H1 (cell line): ENCODE measurements around the gene FOXP2. TPM values are rescaled to one million over a fixed set of nuclear protein-coding genes. Genes with fewer than 3 reads are reported as not detected.

Experiments
- CTCF ChIA-PET: fragments of 300-600 bp; sonication (Branson Sonifier 250); formaldehyde crosslinking; loops from one replicate; lab custom pipeline; 2021; ENCODE audit not compliant: partially characterized antibody; lab: Charles Lee
- POLR2A ChIA-PET: fragments of 300-600 bp; sonication (Branson Sonifier 250); formaldehyde crosslinking; loops from one replicate; lab custom pipeline; 2021; ENCODE audit warnings: inconsistent platforms; ENCODE audit not compliant: partially characterized antibody; lab: Charles Lee
- DNase-seq, 2 experiments: peaks; one replicate each; pipeline versions ENCODE4 v3.0.0 to v3.0.0-alpha.2; 2010 to 2022; ENCODE audit warnings: low spot score in 2 of 2, low read depth in 1 of 2, mixed read lengths in 1 of 2
- FAIRE-seq: peaks from 2 replicates; lab custom pipeline; 2011; peaks lifted over from hg19 to GRCh38; lab: Jason Lieb, UNC
- H2AFZ ChIP-seq: 2 replicates; pipeline ENCODE4 v1.8.1; 2012; ENCODE audit warnings: low read length, inconsistent platforms
- H2AK5ac ChIP-seq: 2 replicates; pipeline ENCODE4 v1.6.1; 2013; ENCODE audit warnings: low read depth, low read length
- H2BK120ac ChIP-seq: replicated peaks from 2 replicates; pipeline ENCODE3; 2013; ENCODE audit warnings: low read depth, low read length, inconsistent platforms
- H2BK12ac ChIP-seq: 2 replicates; pipeline ENCODE4 v1.6.1; 2013; ENCODE audit warnings: low read depth, low read length
- H2BK15ac ChIP-seq: 2 replicates; pipeline ENCODE4 v1.6.1; 2013; ENCODE audit warnings: low read length
- H2BK20ac ChIP-seq: 2 replicates; pipeline ENCODE4 v1.6.1; 2013; ENCODE audit warnings: low read length
- H2BK5ac ChIP-seq: 2 replicates; pipeline ENCODE4 v1.6.1; 2013; ENCODE audit warnings: low read depth, low read length
- H3K14ac ChIP-seq: 2 replicates; pipeline ENCODE4 v1.6.1; 2013; ENCODE audit warnings: inconsistent platforms; ENCODE audit not compliant: insufficient read length
- H3K18ac ChIP-seq: 2 replicates; pipeline ENCODE4 v1.6.1; 2013; ENCODE audit warnings: low read length; ENCODE audit errors: extremely low read depth
- H3K23ac ChIP-seq: 2 replicates; pipeline ENCODE4 v1.6.1; 2013; ENCODE audit warnings: inconsistent platforms; ENCODE audit not compliant: insufficient read length
- H3K23me2 ChIP-seq: 2 replicates; pipeline ENCODE4 v1.6.1; 2013; ENCODE audit warnings: low read depth, low read length
- H3K27ac ChIP-seq: 2 replicates; pipeline ENCODE4 v1.6.1; 2011; ENCODE audit warnings: low read depth, low read length, inconsistent platforms
- H3K27me3 ChIP-seq, 4 experiments: replicated peaks in 1 of 4; 1 replicate in 1 of 4; 2 replicates in 3 of 4; pipeline versions ENCODE4 v1.6.1 to v1.8.1; 2011 to 2013; ENCODE audit warnings: low read length in 3 of 4, mild to moderate bottlenecking in 3 of 4, inconsistent platforms in 2 of 4, mixed read lengths in 2 of 4, moderate library complexity in 1 of 4; ENCODE audit not compliant: control insufficient read depth in 3 of 4, insufficient read depth in 3 of 4; ENCODE audit errors: extremely low read depth in 1 of 4
- H3K36me3 ChIP-seq, 4 experiments: 2 replicates each; pipeline versions ENCODE4 v1.6.1 to v1.8.1; 2011 to 2013; ENCODE audit warnings: mild to moderate bottlenecking in 4 of 4, low read length in 3 of 4, moderate library complexity in 2 of 4, control low read depth in 1 of 4, inconsistent platforms in 1 of 4; ENCODE audit not compliant: insufficient read depth in 4 of 4, control insufficient read depth in 2 of 4
- H3K4ac ChIP-seq: replicated peaks from 2 replicates; pipeline ENCODE3; 2013; ENCODE audit warnings: low read length, low read depth, mixed read lengths, inconsistent platforms; ENCODE audit not compliant: insufficient read length
- H3K4me1 ChIP-seq, 4 experiments: replicated peaks in 1 of 4; 1 replicate in 1 of 4; 2 replicates in 3 of 4; pipeline versions ENCODE4 v1.6.1 to v1.8.1; 2011 to 2013; ENCODE audit warnings: low read length in 3 of 4, inconsistent platforms in 2 of 4, mixed read lengths in 1 of 4; ENCODE audit not compliant: insufficient read depth in 4 of 4, control insufficient read depth in 3 of 4
- H3K4me2 ChIP-seq, 2 experiments: 2 replicates each; pipeline versions ENCODE4 v1.6.1 to v1.8.1; 2011 to 2013; ENCODE audit warnings: low read depth in 2 of 2, low read length in 2 of 2, control low read depth in 1 of 2, inconsistent platforms in 1 of 2, mild to moderate bottlenecking in 1 of 2; ENCODE audit not compliant: insufficient read depth in 1 of 2
- H3K4me3 ChIP-seq, 4 experiments: fragments of 200-600, 300-600 bp in 1 of 4; sonication (generic), shearing (Covaris generic), sonication (Bioruptor Twin) in 1 of 4; 2 replicates each; pipeline versions ENCODE4 v1.5.1 to v1.8.1; 2011 to 2016; ENCODE audit warnings: low read length in 4 of 4, low read depth in 3 of 4, control low read depth in 2 of 4, inconsistent platforms in 2 of 4, mild to moderate bottlenecking in 2 of 4, mixed read lengths in 1 of 4, moderate library complexity in 1 of 4; ENCODE audit not compliant: insufficient read depth in 2 of 4; ENCODE audit errors: extremely low read depth in 1 of 4
- H3K56ac ChIP-seq: replicated peaks from 2 replicates; pipeline ENCODE3; 2013; ENCODE audit warnings: low read depth, mild to moderate bottlenecking, mixed read lengths, low read length, inconsistent platforms; ENCODE audit not compliant: insufficient read length
- H3K79me1 ChIP-seq: 2 replicates; pipeline ENCODE4 v1.6.1; 2013; ENCODE audit warnings: low read depth, low read length, control low read depth
- H3K79me2 ChIP-seq, 2 experiments: 2 replicates each; pipeline versions ENCODE4 v1.6.1 to v1.8.1; 2012 to 2013; ENCODE audit warnings: low read length in 2 of 2, mild to moderate bottlenecking in 2 of 2, inconsistent platforms in 1 of 2; ENCODE audit not compliant: insufficient read depth in 2 of 2, control insufficient read depth in 1 of 2
- H3K9ac ChIP-seq, 4 experiments: replicated peaks in 1 of 4; 1 replicate in 1 of 4; 2 replicates in 3 of 4; pipeline versions ENCODE4 v1.6.1 to v1.8.1; 2011 to 2013; ENCODE audit warnings: low read depth in 3 of 4, low read length in 3 of 4, control low read depth in 2 of 4, mild to moderate bottlenecking in 2 of 4, moderate library complexity in 2 of 4, inconsistent platforms in 1 of 4; ENCODE audit errors: extremely low read depth in 1 of 4
- H3K9me3 ChIP-seq, 2 experiments: 2 replicates each; pipeline versions ENCODE4 v1.6.1 to v1.8.1; 2012 to 2013; ENCODE audit warnings: mild to moderate bottlenecking in 2 of 2, moderate library complexity in 2 of 2, control low read depth in 1 of 2, inconsistent platforms in 1 of 2, low read depth in 1 of 2, low read length in 1 of 2, mixed read lengths in 1 of 2; ENCODE audit not compliant: insufficient read depth in 2 of 2
- H4K20me1 ChIP-seq, 2 experiments: replicated peaks in 1 of 2; 2 replicates each; pipeline versions ENCODE3 to v1.8.1; 2011 to 2013; ENCODE audit warnings: inconsistent platforms in 2 of 2, low read length in 2 of 2, mild to moderate bottlenecking in 1 of 2; ENCODE audit not compliant: insufficient read depth in 2 of 2, control insufficient read depth in 1 of 2
- H4K5ac ChIP-seq: 2 replicates; pipeline ENCODE4 v1.6.1; 2013; ENCODE audit warnings: low read length, low read depth, mixed read lengths, inconsistent platforms; ENCODE audit not compliant: insufficient read length
- H4K8ac ChIP-seq: 2 replicates; pipeline ENCODE4 v1.8.0; 2013; ENCODE audit warnings: mild to moderate bottlenecking, moderate library complexity, low read length, inconsistent platforms; ENCODE audit not compliant: insufficient read depth; ENCODE audit errors: extremely low read depth
- H4K91ac ChIP-seq: replicated peaks from 2 replicates; pipeline ENCODE3; 2013; ENCODE audit warnings: low read length, mixed read lengths, inconsistent platforms; ENCODE audit not compliant: insufficient read length
- ATF2 ChIP-seq: IDR thresholded peaks from 2 replicates; pipeline ENCODE4 v1.6.1; 2012; ENCODE audit warnings: low read length, inconsistent platforms
- CBX8 ChIP-seq: fragments of 300-800, 300-1000 bp; sonication (generic); IDR thresholded peaks from 2 replicates; pipeline ENCODE4 v1.7.1; 2016; ENCODE audit warnings: low read depth, low read length, borderline replicate concordance
- CREB1 ChIP-seq: IDR thresholded peaks from 2 replicates; pipeline ENCODE4 v1.6.1; 2012; ENCODE audit warnings: inconsistent platforms
- JUN ChIP-seq: IDR thresholded peaks from 2 replicates; pipeline ENCODE4 v1.6.1; 2011; ENCODE audit warnings: low read depth, mild to moderate bottlenecking, improper control_type of control experiment, low read length
- KDM1A ChIP-seq: fragments of 200-600, 300-600 bp; sonication (generic); IDR thresholded peaks from 2 replicates; pipeline ENCODE4 v1.7.1; 2016; ENCODE audit warnings: mild to moderate bottlenecking, low read length, borderline replicate concordance
- NRF1 ChIP-seq: IDR thresholded peaks from 2 replicates; pipeline ENCODE4 v1.6.1; 2011; ENCODE audit warnings: mild to moderate bottlenecking, low read depth, low read length, improper control_type of control experiment
- POLR2AphosphoS5 ChIP-seq: IDR thresholded peaks from 2 replicates; pipeline ENCODE4 v1.6.1; 2011; ENCODE audit warnings: low read depth, low read length
- SIX5 ChIP-seq: IDR thresholded peaks from 2 replicates; pipeline ENCODE4 v1.6.1; 2011; ENCODE audit warnings: mild to moderate bottlenecking, low read depth, low read length
- TEAD4 ChIP-seq: IDR thresholded peaks from 2 replicates; pipeline ENCODE4 v1.6.1; 2012; ENCODE audit warnings: low read depth, low read length, inconsistent platforms, mixed read lengths
- ZNF274 ChIP-seq: IDR thresholded peaks from 2 replicates; pipeline ENCODE4 v1.7.0; 2012; ENCODE audit warnings: low read length, borderline replicate concordance; ENCODE audit errors: extremely low read depth
- whole genome bisulfite sequencing, 2 experiments: shearing (Covaris generic) in 1 of 2; methylation state at CpG; one replicate each; pipeline versions ENCODE4 v1.1.6 to v1.1.7; 2013 to 2015; ENCODE audit warnings: low lambda C conversion rate in 2 of 2, mixed read lengths in 2 of 2, inconsistent platforms in 1 of 2, low coverage in 1 of 2, missing lambda C conversion rate in 1 of 2; ENCODE audit not compliant: insufficient replicate concordance in 2 of 2, insufficient coverage in 1 of 2, insufficient read length in 1 of 2; ENCODE audit errors: extremely low coverage in 1 of 2, missing lambda C conversion rate in 1 of 2; 5-methylcytosine and 5-hydroxymethylcytosine counted together
- polyA plus RNA-seq, 7 experiments: library from polyadenylated mRNA; depleted of rRNA in 3 of 7; stranded (reverse) in 5 of 7; unstranded in 2 of 7; fragments of >200 nt in 5 of 7; fragments of 200-250 nt in 2 of 7; gene quantifications; 1 replicate in 5 of 7; 2 replicates in 1 of 7; 4 replicates in 1 of 7; pipeline versions ENCODE4 v1.2.1 to v1.2.3, GENCODE V29; 2011 to 2013; ENCODE audit warnings: missing spikeins in 2 of 7, mixed read lengths in 2 of 7
- total RNA-seq: library from RNA; stranded (reverse); fragmentation: NEBNext Ultra II Directional; extraction: Animal tissue kit (Norgen Biotek cat#: 25700); gene quantifications from 2 replicates; pipeline ENCODE4 v1.2.1, GENCODE V29; 2021

The FOXP2 gene
- total and polyA plus RNA-seq, 2 of the 8 experiments (the other 6 are each of a cell fraction or from before 2014, with no cell fraction given) = 0.09 to 0.43 TPM

DNA sequence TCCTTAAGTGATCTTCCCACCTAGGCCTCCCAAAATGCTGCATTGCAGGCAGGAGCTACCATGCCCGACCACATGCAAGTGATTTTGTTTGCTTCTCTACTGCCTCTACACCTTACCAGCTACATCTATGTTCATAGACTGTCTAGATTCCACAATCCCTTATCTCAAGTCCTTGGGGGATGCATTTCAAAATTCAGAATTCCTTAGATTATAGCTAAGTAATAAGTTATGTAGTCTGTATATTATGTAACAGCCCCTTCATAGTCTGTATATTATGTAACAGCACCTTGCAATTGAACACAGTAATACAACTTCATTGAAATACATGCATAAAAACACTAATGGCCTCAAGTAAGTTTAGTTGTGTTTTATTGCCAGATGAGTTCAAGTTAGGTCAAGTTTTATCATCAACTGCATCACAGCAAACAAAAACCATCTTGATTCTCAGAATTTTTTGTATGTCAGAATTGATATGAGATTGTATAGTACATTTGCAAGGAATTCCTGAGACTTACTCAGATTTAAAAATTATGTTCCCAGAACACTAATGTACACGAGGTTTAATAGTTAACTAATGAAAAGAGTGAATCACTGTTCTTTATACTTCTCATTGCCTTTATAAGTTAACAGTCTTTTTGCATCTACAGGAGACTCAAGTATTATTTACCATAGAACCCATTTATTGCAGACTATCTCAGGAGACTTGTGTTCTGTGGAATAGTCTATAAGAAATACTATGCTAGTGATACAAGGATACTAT, 11.6 kb upstream of the FOXP2 start:
- Histone ChIP-seq H3K23me2 (no peaks in the 10 kb centered on the region), H2AK5ac (no peak overlapping the region), H3K23ac (no peak overlapping the region), H2BK20ac (no peak overlapping the region), H2BK5ac (no peak overlapping the region), H4K20me1 (no peaks in the 10 kb centered on the region), H3K4ac (no peak overlapping the region), H4K5ac (no peak overlapping the region), H4K8ac (no peak overlapping the region), H3K9me3 (no peaks in the 10 kb centered on the region), H3K9ac (no peak overlapping the region), H4K91ac (no peak overlapping the region), H3K36me3 (no peaks in the 10 kb centered on the region), H3K79me1 (no peaks in the 10 kb centered on the region), H2BK120ac (no peak overlapping the region), H2BK15ac (no peak overlapping the region), H3K4me2 (no peak overlapping the region), H2AFZ (no peak overlapping the region), H3K79me2 (no peaks in the 10 kb centered on the region), H3K18ac (no peak overlapping the region), H3K27me3 (no peaks in the 10 kb centered on the region), H3K27ac (no peak overlapping the region), H3K14ac (no peak overlapping the region), H3K56ac (no peak overlapping the region), H3K4me3 (no peak overlapping the region), H2BK12ac (no peak overlapping the region), H3K4me1 (no peaks in the 10 kb centered on the region)
- POLR2A ChIA-PET = no interaction called here
- FAIRE-seq = no peak
- CTCF ChIA-PET = interaction anchor here (0.5 to 3.6 kb wide), 5 partner anchors 14 to 1443 kb away, joined by 3 to 26 read pairs (median 3); no protein-coding TSS in a partner anchor
- WGBS, 2 experiments = 80% methylated on average over 2 of the region's 2 CpGs; no CpG with 5 or more reads in 1 of the 2 experiments
- TF ChIP-seq ZNF274 (no peak), ATF2 (no peak), KDM1A (no peak), CREB1 (no peak), CBX8 (no peak), SIX5 (no peak), JUN (no peak), TEAD4 (no peak), POLR2AphosphoS5 (no peak), NRF1 (no peak)
- no peak for DNase-seq
